H9 (cell line): ENCODE results near the gene FLT1. TPM values are rescaled to one million over a fixed set of nuclear protein-coding genes. Genes with fewer than 3 reads are reported as not detected.

ENCODE experiments used
- DNase-seq: peaks from one replicate; pipeline ENCODE4 v3.0.0-alpha.2; 2017
- H2AFZ ChIP-seq: one replicate; pipeline ENCODE4 v1.6.1; 2013; ENCODE audit warnings: mild to moderate bottlenecking, low read length, control low read depth, moderate library complexity
- H2AK5ac ChIP-seq: 2 replicates; pipeline ENCODE4 v1.6.1; 2013; ENCODE audit warnings: low read length, control low read depth, mixed read lengths; ENCODE audit not compliant: insufficient read length
- H2BK120ac ChIP-seq: one replicate; pipeline ENCODE4 v1.6.1; 2013; ENCODE audit warnings: low read depth, mild to moderate bottlenecking, low read length, control low read depth, inconsistent platforms; ENCODE audit not compliant: poor library complexity, severe bottlenecking
- H2BK12ac ChIP-seq: 2 replicates; pipeline ENCODE4 v1.6.1; 2013; ENCODE audit warnings: low read length, control low read depth, mixed read lengths, low read depth; ENCODE audit not compliant: insufficient read length
- H2BK15ac ChIP-seq: 2 replicates; pipeline ENCODE4 v1.6.1; 2013; ENCODE audit warnings: low read depth, low read length, control low read depth
- H2BK20ac ChIP-seq: one replicate; pipeline ENCODE4 v1.6.1; 2013; ENCODE audit warnings: low read depth, mild to moderate bottlenecking, low read length, control low read depth, inconsistent platforms; ENCODE audit not compliant: poor library complexity, severe bottlenecking
- H2BK5ac ChIP-seq: 2 replicates; pipeline ENCODE4 v1.6.1; 2013; ENCODE audit warnings: low read length, control low read depth, mixed read lengths; ENCODE audit not compliant: insufficient read length
- H3K14ac ChIP-seq: 2 replicates; pipeline ENCODE4 v1.6.1; 2013; ENCODE audit warnings: low read length, control low read depth; ENCODE audit not compliant: insufficient read depth
- H3K18ac ChIP-seq: 2 replicates; pipeline ENCODE4 v1.6.1; 2013; ENCODE audit warnings: low read depth, mild to moderate bottlenecking, mixed read lengths, low read length, control low read depth; ENCODE audit not compliant: insufficient read length
- H3K23ac ChIP-seq: 2 replicates; pipeline ENCODE4 v1.6.1; 2013; ENCODE audit warnings: low read length, control low read depth, mixed read lengths, low read depth; ENCODE audit not compliant: insufficient read length
- H3K23me2 ChIP-seq: 2 replicates; pipeline ENCODE4 v1.6.1; 2013; ENCODE audit warnings: low read depth, mild to moderate bottlenecking, mixed read lengths, low read length, control low read depth; ENCODE audit not compliant: insufficient read length, poor library complexity, severe bottlenecking
- H3K27ac ChIP-seq: 2 replicates; pipeline ENCODE4 v1.5.1; 2013; ENCODE audit warnings: low read length, control low read depth, mixed read lengths, low read depth; ENCODE audit not compliant: insufficient read length
- H3K27me3 ChIP-seq: 2 replicates; pipeline ENCODE4 v1.6.1; 2013; ENCODE audit warnings: low read length, control low read depth, inconsistent platforms; ENCODE audit not compliant: insufficient read depth
- H3K4ac ChIP-seq: 2 replicates; pipeline ENCODE4 v1.6.1; 2013; ENCODE audit warnings: low read depth, mild to moderate bottlenecking, control low read depth, inconsistent platforms, low read length, moderate library complexity
- H3K4me1 ChIP-seq: 2 replicates; pipeline ENCODE4 v1.6.1; 2013; ENCODE audit warnings: low read length, control low read depth, inconsistent platforms; ENCODE audit not compliant: insufficient read depth
- H3K4me2 ChIP-seq: 2 replicates; pipeline ENCODE4 v1.6.1; 2013; ENCODE audit warnings: low read length, control low read depth, mixed read lengths; ENCODE audit not compliant: insufficient read length, insufficient read depth
- H3K56ac ChIP-seq: 2 replicates; pipeline ENCODE4 v1.6.1; 2013; ENCODE audit warnings: low read depth, mild to moderate bottlenecking, mixed read lengths, low read length, control low read depth; ENCODE audit not compliant: insufficient read length
- H3K79me1 ChIP-seq: 2 replicates; pipeline ENCODE4 v1.6.1; 2013; ENCODE audit warnings: low read depth, mild to moderate bottlenecking, moderate library complexity, low read length, control low read depth, inconsistent platforms; ENCODE audit not compliant: insufficient read depth, poor library complexity, severe bottlenecking
- H3K79me2 ChIP-seq: 2 replicates; pipeline ENCODE4 v1.6.1; 2013; ENCODE audit warnings: low read length, control low read depth, inconsistent platforms; ENCODE audit not compliant: insufficient read depth
- H3K9ac ChIP-seq: 2 replicates; pipeline ENCODE4 v1.6.1; 2013; ENCODE audit warnings: low read length, control low read depth, mixed read lengths; ENCODE audit not compliant: insufficient read length; ENCODE audit errors: extremely low read depth
- H3K9me3 ChIP-seq: one replicate; pipeline ENCODE4 v1.6.1; 2013; ENCODE audit warnings: low read depth, low read length, inconsistent platforms; ENCODE audit not compliant: control insufficient read depth
- H3T11ph ChIP-seq: one replicate; pipeline ENCODE4 v1.6.1; 2013; ENCODE audit warnings: mild to moderate bottlenecking, low read length, control low read depth, inconsistent platforms
- H4K20me1 ChIP-seq: one replicate; pipeline ENCODE4 v1.6.1; 2013; ENCODE audit not compliant: control insufficient read depth, insufficient read length, insufficient read depth
- H4K5ac ChIP-seq: 2 replicates; pipeline ENCODE4 v1.6.1; 2013; ENCODE audit warnings: low read depth, mild to moderate bottlenecking, mixed read lengths, low read length, control low read depth; ENCODE audit not compliant: insufficient read length
- H4K8ac ChIP-seq: replicated peaks from 2 replicates; pipeline ENCODE4 v1.6.1; 2013; ENCODE audit warnings: low read length, control low read depth, mixed read lengths, low read depth; ENCODE audit not compliant: insufficient read length
- H4K91ac ChIP-seq: 2 replicates; pipeline ENCODE4 v1.6.1; 2013; ENCODE audit warnings: low read depth, mild to moderate bottlenecking, moderate library complexity, mixed read lengths, low read length, control low read depth; ENCODE audit not compliant: insufficient read length
- H3K27ac Mint-ChIP-seq, 3 experiments: 2 replicates in 2 of 3; 3 replicates in 1 of 3; pipeline ENCODE4 v1.8.0; 2020 to 2021; ENCODE audit warnings: mixed read lengths in 3 of 3, mild to moderate bottlenecking in 1 of 3, moderate library complexity in 1 of 3
- H3K27me3 Mint-ChIP-seq: 2 replicates; pipeline ENCODE4 v1.8.0; 2021; ENCODE audit warnings: low read depth, mild to moderate bottlenecking, moderate library complexity, mixed read lengths
- H3K36me3 Mint-ChIP-seq, 3 experiments: 2 replicates in 2 of 3; 3 replicates in 1 of 3; pipeline ENCODE4 v1.8.0; 2020 to 2021; ENCODE audit warnings: low read depth in 3 of 3, mixed read lengths in 3 of 3; ENCODE audit not compliant: insufficient read depth in 1 of 3
- H3K4me1 Mint-ChIP-seq, 2 experiments: 2 replicates each; pipeline ENCODE4 v1.8.0; 2020; ENCODE audit warnings: mixed read lengths in 2 of 2
- H3K4me3 Mint-ChIP-seq, 2 experiments: 2 replicates in 1 of 2; 3 replicates in 1 of 2; pipeline ENCODE4 v1.8.0; 2020 to 2021; ENCODE audit warnings: mild to moderate bottlenecking in 2 of 2, mixed read lengths in 2 of 2, moderate library complexity in 1 of 2
- H3K9me3 Mint-ChIP-seq, 2 experiments: 2 replicates in 1 of 2; 3 replicates in 1 of 2; pipeline ENCODE4 v1.8.0; 2020; ENCODE audit warnings: mild to moderate bottlenecking in 2 of 2, mixed read lengths in 2 of 2, moderate library complexity in 1 of 2
- CTCF ChIP-seq: fragments of 200-600 bp; sonication (generic); conservative IDR thresholded peaks from 3 replicates; pipeline ENCODE4 v1.8.0; 2021; ENCODE audit warnings: antibody characterized with exemption, mild to moderate bottlenecking
- WGBS: extraction: QIAGEN DNeasy Blood & Tissue Kit; methylation state at CpG from one replicate; pipeline ENCODE4 v1.1.7; 2013; ENCODE audit warnings: missing lambda C conversion rate, low lambda C conversion rate, mixed read lengths; ENCODE audit not compliant: insufficient read length; ENCODE audit errors: extremely low coverage; 5-methylcytosine and 5-hydroxymethylcytosine counted together
- total RNA-seq: library from RNA; stranded (reverse); gene quantifications from 2 replicates; pipeline ENCODE4 v1.2.1, GENCODE V29; 2021

The FLT1 gene
- total RNA-seq, 1 experiment from 2014 or later: 84.1 TPM

GRCh38 chr13:28420704-28421103 lies 74.2 kb downstream of the FLT1 start:
- Histone ChIP-seq H3K27ac (no peak overlapping the region), H3K9me3 (no peaks in the 10 kb centered on the region), H3K23me2 (no peaks in the 10 kb centered on the region), H2BK12ac (no peak overlapping the region), H3K4ac (no peak overlapping the region), H3K79me2 (peaks cover 3% of the 10 kb centered on the region; the same call in 1 of the 2 replicates), H2BK120ac (no peak overlapping the region), H4K91ac (no peak overlapping the region), H3K4me2 (no peak overlapping the region), H3K56ac (no peak overlapping the region), H2BK5ac (no peak overlapping the region), H2AFZ (no peak overlapping the region), H4K8ac (no peak overlapping the region), H2AK5ac (no peak overlapping the region), H4K20me1 (no peaks in the 10 kb centered on the region), H3K18ac (no peak overlapping the region), H4K5ac (no peak overlapping the region), H2BK15ac (no peak overlapping the region), H3K27me3 (no peaks in the 10 kb centered on the region), H3K9ac (no peak overlapping the region), H2BK20ac (no peak overlapping the region), H3K14ac (no peak overlapping the region), H3T11ph (no peak overlapping the region), H3K79me1 (peaks cover 2% of the 10 kb centered on the region), H3K4me1 (no peaks in the 10 kb centered on the region; the same call in 1 of the 2 replicates), H3K23ac (no peak overlapping the region)
- Mint-ChIP-seq H3K36me3 (peaks cover 39 to 88% (median 80%) of the 10 kb centered on the region in 3 experiments; a peak in 6 of 7 replicates), H3K4me1 (peaks cover 23 to 35% of the 10 kb centered on the region in 2 experiments), H3K27ac (peak overlapping the region in 2 of 3 experiments; percentile 0 to 60; a peak in 5 of 7 replicates), H3K9me3 (no peaks in the 10 kb centered on the region), H3K4me3 (no peak overlapping the region), H3K27me3 (no peaks in the 10 kb centered on the region)
- no CpG with 5 or more reads among the region's 4 CpGs for WGBS
- DNase-seq: no peak
- no peak for TF ChIP-seq CTCF
